Adrenal gland (tissue), 12 donors: Measurements from ENCODE around the gene TUBGCP2. TPM values are rescaled to one million over a fixed set of nuclear protein-coding genes. Genes with fewer than 3 reads are reported as not detected.

ENCODE experiments used
- DNase-seq, 7 donors: peaks; one replicate each; pipeline ENCODE4 v3.0.0-alpha.2; 2019 to 2020
- H3K27ac ChIP-seq, 5 donors: fragments of 200-600 bp; sonication (generic) in 4 of 5; 1 replicate in 3 of 5; 2 replicates in 2 of 5; pipeline versions ENCODE4 v1.5.1 to v1.8.0; 2016 to 2020; ENCODE audit warnings: mild to moderate bottlenecking in 1 of 5
- H3K27me3 ChIP-seq: fragments of 200-600 bp; 2 replicates; pipeline ENCODE4 v1.8.0; 2021
- H3K36me3 ChIP-seq, 2 donors: fragments of 200-600 bp; replicated peaks in 1 of 2; 1 replicate in 1 of 2; 2 replicates in 1 of 2; pipeline versions ENCODE4 v1.5.1 to v1.8.0; 2018 to 2022
- H3K4me1 ChIP-seq, 2 donors: fragments of 200-600 bp; replicated peaks in 1 of 2; 1 replicate in 1 of 2; 2 replicates in 1 of 2; pipeline versions ENCODE4 v1.5.1 to v1.8.0; 2018 to 2021
- H3K4me3 ChIP-seq, 4 donors: fragments of 200-600 bp; sonication (generic) in 3 of 4; one replicate each; pipeline ENCODE4 v1.5.1; 2016 to 2018
- H3K9me3 ChIP-seq, 3 donors: fragments of 200-600 bp; sonication (generic) in 1 of 3; replicated peaks in 1 of 3; 1 replicate in 2 of 3; 2 replicates in 1 of 3; pipeline versions ENCODE4 v1.5.1 to v1.8.0; 2016 to 2021
- CTCF ChIP-seq, 6 experiments: fragments of 450-650 bp in 4 of 6; fragments of 200-600 bp in 2 of 6; sonication (generic) in 1 of 6; IDR thresholded peaks; 1 replicate in 5 of 6; 2 replicates in 1 of 6; pipeline versions ENCODE4 v1.5.1 to v1.8.0; 2016 to 2021; ENCODE audit warnings: antibody characterized with exemption in 6 of 6, mild to moderate bottlenecking in 2 of 6, moderate library complexity in 1 of 6
- POLR2A ChIP-seq, 2 donors: fragments of 450-650 bp; IDR thresholded peaks; one replicate each; pipeline ENCODE4 v1.6.1; 2017; ENCODE audit warnings: antibody characterized with exemption in 2 of 2, mild to moderate bottlenecking in 2 of 2, moderate library complexity in 1 of 2
- WGBS, 4 donors: extraction: QIAGEN DNeasy Blood & Tissue Kit in 2 of 4; methylation state at CpG; one replicate each; pipeline versions ENCODE4 v1.1.5 to v1.1.7; 2013 to 2017; 5-methylcytosine and 5-hydroxymethylcytosine counted together
- intact Hi-C, 2 donors: fragments of 100-400 bp; cut with DNase I; formaldehyde crosslinking; loops; one replicate each; pipeline versions ENCODE4 v1.14.1 to v1.15.0; 2022 to 2023
- polyA plus RNA-seq, 3 donors: library from polyadenylated mRNA; stranded (reverse); fragments of 200-250 nt in 2 of 3; fragments of 350-450 nt in 1 of 3; fragmentation: Illumina TruSeq in 1 of 3; extraction: RNeasy Lipid Tissue Mini Kit (QIAGEN cat#74804) in 1 of 3; gene quantifications; one replicate each; pipeline ENCODE4 v1.2.3, GENCODE V29; 2013 to 2014
- total RNA-seq, 9 donors: library from RNA; depleted of rRNA in 4 of 9; stranded (reverse); fragments of >200 nt in 4 of 9; fragments of 120-200 nt in 1 of 9; fragmentation: NEBNext Ultra II Directional in 1 of 9; extraction: Animal tissue kit (Norgen Biotek cat#: 25700) in 1 of 9; gene quantifications; one replicate each; pipeline versions ENCODE4 v1.1.0 to v1.2.4, GENCODE V29; 2013 to 2023
- donor health status: healthy with polysubstance abuse.
- donor health status: Bipolar disorder and iron deficiency.
- donor health status: DM: yes; HTN: yes; CAD: no.
- donor health status: DM: no; HTN: no; CAD: no.
- donor health status: DM: no; HTN: no; CAD: no.
- donor health status: DM: yes; HTN: yes; CAD: no.

Gene TUBGCP2
- total and polyA plus RNA-seq, 12 donors = 30.9 to 234 (median 62.0) TPM

GRCh38 chr10:133303206-133303605 lies 5.5 kb downstream of the TUBGCP2 start:
- H3K36me3 ChIP-seq = peaks cover 0 to 42% of the 10 kb centered on the region in 2 donors
- TF ChIP-seq POLR2A (IDR thresholded peaks at IDR 0.05) (no peak), CTCF (IDR thresholded peaks at IDR 0.05) (no peak)
- no peaks in the 10 kb centered on the region for H3K9me3 ChIP-seq
- no peak overlapping the region for H3K27ac ChIP-seq
- no peaks in the 10 kb centered on the region for H3K27me3 ChIP-seq
- 85 to 100% (median 92%) methylated on average over 2 to 10 of the region's 10 CpGs for WGBS, 4 donors
- peaks cover 17 to 43% of the 10 kb centered on the region in 2 donors for H3K4me1 ChIP-seq
- DNase-seq = no peak
- H3K4me3 ChIP-seq = no peak overlapping the region
- intact Hi-C loops = no loop called here

GRCh38 chr10:133302230-133302629 lies 6.4 kb downstream of the TUBGCP2 start:
- Histone ChIP-seq H3K4me3 (no peak overlapping the region), H3K27me3 (no peaks in the 10 kb centered on the region), H3K4me1 (peaks cover 11 to 35% of the 10 kb centered on the region in 2 donors), H3K9me3 (no peaks in the 10 kb centered on the region), H3K36me3 (peaks cover 0 to 52% of the 10 kb centered on the region in 2 donors), H3K27ac (no peak overlapping the region)
- intact Hi-C loops = no loop called here
- WGBS, 4 donors = 95 to 100% (median 98%) methylated on average over 3 to 14 of the region's 14 CpGs
- no peak for DNase-seq
- no peak for TF ChIP-seq POLR2A (IDR thresholded peaks at IDR 0.05)
- no peak for TF ChIP-seq CTCF (IDR thresholded peaks at IDR 0.05)

GRCh38 chr10:133299738-133300137 lies 8.9 kb downstream of the TUBGCP2 start:
- no peak for DNase-seq
- Histone ChIP-seq H3K36me3 (peaks cover 0 to 77% of the 10 kb centered on the region in 2 donors), H3K4me3 (no peak overlapping the region), H3K9me3 (no peaks in the 10 kb centered on the region), H3K4me1 (peaks cover 5 to 13% of the 10 kb centered on the region in 2 donors), H3K27me3 (no peaks in the 10 kb centered on the region), H3K27ac (no peak overlapping the region)
- intact Hi-C loops = no loop called here
- 92 to 95% (median 93%) methylated on average over 14 of the region's 14 CpGs for WGBS, 4 donors
- TF ChIP-seq CTCF (IDR thresholded peaks at IDR 0.05) = no peak
- no peak for TF ChIP-seq POLR2A (IDR thresholded peaks at IDR 0.05)

GRCh38 chr10:133299224-133299623 lies 9.4 kb downstream of the TUBGCP2 start:
- no peak for DNase-seq
- H3K36me3 ChIP-seq = peaks cover 0 to 82% of the 10 kb centered on the region in 2 donors
- no peak overlapping the region for H3K27ac ChIP-seq
- no peak overlapping the region for H3K4me3 ChIP-seq
- intact Hi-C loops = no loop called here
- peaks cover 5 to 8% of the 10 kb centered on the region in 2 donors for H3K4me1 ChIP-seq
- H3K27me3 ChIP-seq = no peaks in the 10 kb centered on the region
- TF ChIP-seq POLR2A (IDR thresholded peaks at IDR 0.05) (no peak), CTCF (IDR thresholded peaks at IDR 0.05) (no peak)
- 86 to 98% (median 95%) methylated on average over 8 to 10 of the region's 10 CpGs for WGBS, 4 donors
- no peaks in the 10 kb centered on the region for H3K9me3 ChIP-seq
